Panc1 (cell line): ENCODE data around the gene NELFCD.
A peak's percentile ranks its signal among the peaks of the same experiment; 100 is the strongest.

Source experiments
- CTCF ChIP-seq: fragments of 450-650 bp; IDR thresholded peaks from 2 replicates; pipeline ENCODE4 v1.5.1; 2017; ENCODE audit warnings: mild to moderate bottlenecking
- POLR2AphosphoS5 ChIP-seq: IDR thresholded peaks from 2 replicates; pipeline ENCODE4 v1.6.1; 2012; ENCODE audit warnings: mild to moderate bottlenecking, low read depth, low read length, moderate library complexity
- REST ChIP-seq, 2 experiments: IDR thresholded peaks; 2 replicates each; pipeline ENCODE4 v1.6.1; 2011 to 2012; ENCODE audit warnings: low read depth in 2 of 2, control low read depth in 1 of 2, low read length in 1 of 2, mild to moderate bottlenecking in 1 of 2, moderate library complexity in 1 of 2; ENCODE audit not compliant: insufficient read depth in 1 of 2
- TCF7L2 ChIP-seq: IDR thresholded peaks from 2 replicates; pipeline ENCODE4 v1.6.1; 2011; ENCODE audit warnings: mild to moderate bottlenecking, low read depth, low read length, inconsistent platforms

GRCh38 chr20:59006864-59007664 lies 26.0 kb downstream of the NELFCD start, which contains the start of gene CTSZ:
- no peak for TF ChIP-seq CTCF
- no peak for TF ChIP-seq REST (IDR thresholded peaks at IDR 0.05; ENCODE audit: insufficient read depth in 1 of 2, low read depth in 2 of 2, low read length in 1 of 2)
- 0 out of 2 replicates have a peak, but pooled peaks have one; percentile 37 for TF ChIP-seq POLR2AphosphoS5
- no peak for TF ChIP-seq TCF7L2
